ENCODE data around the gene FAHD2B. TPM values are rescaled to one million over a fixed set of nuclear protein-coding genes. Genes with fewer than 3 reads are reported as not detected.
"Not testable (repeated sequence)": the region's sequence is repeated elsewhere in the genome, so short reads cannot be mapped to it uniquely, and the experiment has no call there.

The FAHD2B gene
- total and polyA plus RNA-seq, 5 experiments from 2014 or later, result 13.0 to 18.8 (median 17.0) TPM

GRCh38 chr2:97092946-97093345 lies 1.7 kb downstream of the FAHD2B start:
- POLR2A ChIA-PET, H3K27me3 Mint-ChIP-seq, DNase-seq, ATAC-seq, H3K9me3 Mint-ChIP-seq: not testable (repeated sequence)
- Mint-ChIP-seq H3K36me3 (peaks cover 4 to 14% (median 5%) of the 10 kb centered on the region in 3 donors), H3K27ac (peak overlapping the region in 4 of 10 donors; percentile 25 to 62 (median 32)), H3K4me1 (peaks cover 7 to 13% (median 10%) of the 10 kb centered on the region in 4 donors), H3K4me3 (peak overlapping the region in 2 of 10 donors; percentile 37 to 41)

- H3K4me1 Mint-ChIP-seq, H3K4me3 Mint-ChIP-seq, ATAC-seq, POLR2A ChIA-PET, H3K27me3 Mint-ChIP-seq, H3K27ac Mint-ChIP-seq, DNase-seq, H3K9me3 Mint-ChIP-seq: not testable (repeated sequence)
- peaks cover 4 to 23% (median 5%) of the 10 kb centered on the region in 3 donors for H3K36me3 Mint-ChIP-seq
Observed at GRCh38 chr2:97088706-97089105, 6.0 kb downstream of the FAHD2B start.

- H3K27ac Mint-ChIP-seq, H3K4me1 Mint-ChIP-seq, POLR2A ChIA-PET, ATAC-seq, H3K27me3 Mint-ChIP-seq, H3K4me3 Mint-ChIP-seq, H3K9me3 Mint-ChIP-seq, DNase-seq: not testable (repeated sequence)
- H3K36me3 Mint-ChIP-seq, result peaks cover 5 to 19% (median 5%) of the 10 kb centered on the region in 3 donors
Observed at GRCh38 chr2:97085093-97085492, 9.6 kb downstream of the FAHD2B start.

DNA sequence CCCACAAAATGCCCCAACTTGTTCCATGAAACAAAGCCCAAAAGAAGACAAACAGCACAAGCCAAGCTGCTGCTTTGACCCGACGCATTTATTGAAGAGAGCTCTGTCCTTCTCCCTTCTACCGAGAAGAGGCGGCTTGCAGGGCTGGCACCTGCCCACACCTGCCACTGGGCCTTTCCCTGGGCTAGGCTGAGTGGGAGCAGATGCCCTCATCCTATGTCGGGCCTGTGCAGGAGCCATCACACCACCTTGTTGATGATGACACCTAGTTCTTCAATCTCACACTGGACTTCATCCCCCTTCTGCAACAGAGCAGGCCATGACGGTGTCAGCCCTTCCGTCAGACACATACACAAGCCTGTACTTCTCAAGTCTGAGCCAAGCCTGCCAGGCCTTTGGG lies 11.2 kb downstream of the FAHD2B start:
- DNase-seq, ATAC-seq, POLR2A ChIA-PET, H3K4me3 Mint-ChIP-seq, H3K4me1 Mint-ChIP-seq, H3K9me3 Mint-ChIP-seq, H3K27ac Mint-ChIP-seq, H3K27me3 Mint-ChIP-seq: not testable (repeated sequence)
- H3K36me3 Mint-ChIP-seq, result peaks cover 5 to 14% (median 5%) of the 10 kb centered on the region in 3 donors

GRCh38 chr2:97082206-97082605 lies 12.5 kb downstream of the FAHD2B start:
- H3K4me3 Mint-ChIP-seq, H3K4me1 Mint-ChIP-seq, POLR2A ChIA-PET, DNase-seq, H3K27me3 Mint-ChIP-seq, H3K36me3 Mint-ChIP-seq, H3K9me3 Mint-ChIP-seq, ATAC-seq: not testable (repeated sequence)
- H3K27ac Mint-ChIP-seq, result peak overlapping the region in 1 of 10 donors; percentile 53

- H3K27me3 Mint-ChIP-seq, H3K36me3 Mint-ChIP-seq, H3K27ac Mint-ChIP-seq, H3K9me3 Mint-ChIP-seq, DNase-seq, ATAC-seq, H3K4me1 Mint-ChIP-seq, H3K4me3 Mint-ChIP-seq, POLR2A ChIA-PET: not testable (repeated sequence)
Observed at GRCh38 chr2:97080855-97081254, 13.8 kb downstream of the FAHD2B start.

DNA sequence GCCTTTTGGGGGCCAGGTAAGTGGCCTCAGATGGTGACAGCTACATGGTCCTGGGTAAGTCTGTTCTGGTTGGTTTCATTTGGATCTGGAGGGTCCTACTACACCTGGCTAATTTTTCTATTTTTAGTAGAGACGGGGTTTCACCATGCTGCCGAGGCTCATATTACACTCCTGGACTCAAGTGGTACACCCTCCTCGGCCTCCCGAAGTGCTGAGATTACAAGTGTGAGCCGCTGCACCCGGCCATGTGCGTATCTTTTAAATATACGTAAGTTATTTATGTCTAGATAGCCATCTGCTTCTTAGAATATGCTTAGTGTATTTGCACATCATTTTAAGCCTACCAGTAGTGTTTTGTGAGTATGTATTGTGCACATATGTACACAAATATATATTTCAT lies 17.5 kb downstream of the FAHD2B start:
- H3K4me3 Mint-ChIP-seq, H3K9me3 Mint-ChIP-seq, POLR2A ChIA-PET, H3K36me3 Mint-ChIP-seq, H3K27me3 Mint-ChIP-seq, DNase-seq, H3K4me1 Mint-ChIP-seq, H3K27ac Mint-ChIP-seq, ATAC-seq: not testable (repeated sequence)

- POLR2A ChIA-PET, H3K9me3 Mint-ChIP-seq, ATAC-seq, H3K4me1 Mint-ChIP-seq, H3K36me3 Mint-ChIP-seq, H3K27ac Mint-ChIP-seq, DNase-seq, H3K4me3 Mint-ChIP-seq: not testable (repeated sequence)
- H3K27me3 Mint-ChIP-seq, result peaks cover 7 to 17% (median 9%) of the 10 kb centered on the region in 5 donors
Observed at GRCh38 chr2:97070915-97071314, 23.8 kb downstream of the FAHD2B start.

GRCh38 chr2:97068722-97069121 lies 26.0 kb downstream of the FAHD2B start:
- H3K27ac Mint-ChIP-seq, H3K9me3 Mint-ChIP-seq, ATAC-seq, H3K4me3 Mint-ChIP-seq, H3K4me1 Mint-ChIP-seq, POLR2A ChIA-PET, H3K36me3 Mint-ChIP-seq, DNase-seq: not testable (repeated sequence)
- H3K27me3 Mint-ChIP-seq, result peaks cover 7 to 17% (median 12%) of the 10 kb centered on the region in 5 donors

- ATAC-seq, result no peak
- no peaks in the 10 kb centered on the region for H3K4me1 Mint-ChIP-seq
- POLR2A ChIA-PET, result no interaction called here
- peaks cover 7 to 17% (median 12%) of the 10 kb centered on the region in 5 donors for H3K27me3 Mint-ChIP-seq
- no peaks in the 10 kb centered on the region for H3K36me3 Mint-ChIP-seq
- DNase-seq, result no peak
- no peaks in the 10 kb centered on the region for H3K9me3 Mint-ChIP-seq
- no peak overlapping the region for H3K27ac Mint-ChIP-seq
- H3K4me3 Mint-ChIP-seq, result no peak overlapping the region
Observed at GRCh38 chr2:97068074-97068473, 26.6 kb downstream of the FAHD2B start.

- H3K27ac Mint-ChIP-seq, result no peak overlapping the region
- ATAC-seq (no peak), DNase-seq (no peak)
- H3K9me3 Mint-ChIP-seq, result no peaks in the 10 kb centered on the region
- no peaks in the 10 kb centered on the region for H3K4me1 Mint-ChIP-seq
- peaks cover 7 to 17% (median 12%) of the 10 kb centered on the region in 5 donors for H3K27me3 Mint-ChIP-seq
- H3K4me3 Mint-ChIP-seq, result no peak overlapping the region
- POLR2A ChIA-PET, result no interaction called here
- H3K36me3 Mint-ChIP-seq, result no peaks in the 10 kb centered on the region
Observed at GRCh38 chr2:97067279-97068004, 27.2 kb downstream of the FAHD2B start.

DNA sequence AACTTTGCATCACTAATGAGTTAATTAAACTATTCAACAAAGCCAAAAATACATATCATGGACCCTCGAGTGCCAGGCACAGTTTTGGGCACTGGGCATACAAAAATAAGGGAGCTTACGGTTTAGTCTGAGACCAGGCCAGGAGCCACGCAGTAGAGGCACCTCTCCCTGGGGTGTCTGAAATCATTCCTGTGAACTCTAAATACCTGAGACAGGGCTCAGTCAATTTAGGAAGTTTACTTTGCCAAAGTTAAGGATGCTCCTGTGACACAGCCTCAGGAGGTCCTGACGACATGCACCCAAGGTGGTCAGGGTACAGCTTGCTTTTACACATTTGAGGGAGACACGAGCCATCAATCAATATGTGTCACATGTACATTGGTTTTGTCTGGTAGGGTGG lies 28.7 kb downstream of the FAHD2B start:
- H3K9me3 Mint-ChIP-seq, H3K4me1 Mint-ChIP-seq, ATAC-seq, DNase-seq, H3K4me3 Mint-ChIP-seq, H3K36me3 Mint-ChIP-seq, H3K27ac Mint-ChIP-seq, POLR2A ChIA-PET: not testable (repeated sequence)
- H3K27me3 Mint-ChIP-seq, result peaks cover 7 to 17% (median 12%) of the 10 kb centered on the region in 5 donors

GRCh38 chr2:97062020-97062419 lies 32.7 kb downstream of the FAHD2B start:
- H3K27ac Mint-ChIP-seq, H3K27me3 Mint-ChIP-seq, H3K9me3 Mint-ChIP-seq, H3K4me3 Mint-ChIP-seq, H3K36me3 Mint-ChIP-seq, ATAC-seq, POLR2A ChIA-PET, DNase-seq, H3K4me1 Mint-ChIP-seq: not testable (repeated sequence)

DNA sequence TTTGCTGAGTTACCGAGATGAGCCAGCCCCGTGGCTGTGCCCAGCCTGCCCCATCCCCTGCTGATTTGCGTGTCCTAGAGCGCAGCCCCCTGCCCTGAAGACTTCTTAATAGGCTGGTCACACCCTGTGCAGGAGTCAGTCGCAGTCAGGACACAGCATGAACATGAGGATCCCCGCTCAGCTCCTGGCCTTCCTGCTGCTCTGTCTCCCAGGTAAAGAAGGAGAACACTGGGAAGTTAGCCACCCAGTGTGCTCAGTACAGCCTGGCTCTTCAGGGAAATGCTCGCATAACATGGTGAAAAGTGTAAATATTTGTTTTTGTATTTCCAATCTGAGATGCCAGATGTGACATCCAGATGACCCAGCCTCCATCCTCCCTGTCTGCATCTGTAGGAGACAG lies 34.9 kb downstream of the FAHD2B start:
- H3K27me3 Mint-ChIP-seq, POLR2A ChIA-PET, ATAC-seq, H3K4me1 Mint-ChIP-seq, H3K9me3 Mint-ChIP-seq, H3K4me3 Mint-ChIP-seq, DNase-seq, H3K36me3 Mint-ChIP-seq, H3K27ac Mint-ChIP-seq: not testable (repeated sequence)
